DOHH2 (cell line): ENCODE measurements around the gene PPP2R2C.

Experiments used
- H3F3A ChIP-seq: fragments of 200-600 bp; sonication (generic), shearing (Covaris generic); 2 replicates; pipeline ENCODE4 v1.6.0; 2016; ENCODE audit warnings: antibody characterized with exemption, mild to moderate bottlenecking; ENCODE audit not compliant: control insufficient read depth, insufficient read depth
- H3K27ac ChIP-seq: fragments of 200-600 bp; sonication (generic); 2 replicates; pipeline ENCODE4 v1.5.1; 2014; ENCODE audit warnings: low read depth, mild to moderate bottlenecking, low read length, moderate library complexity
- H3K27me3 ChIP-seq: fragments of 200-600 bp; sonication (generic); 2 replicates; pipeline ENCODE4 v1.6.1; 2014; ENCODE audit warnings: mild to moderate bottlenecking, low read length, mixed read lengths; ENCODE audit not compliant: control insufficient read depth
- H3K36me3 ChIP-seq: fragments of 200-600 bp; sonication (generic); 2 replicates; pipeline ENCODE4 v1.6.1; 2014; ENCODE audit warnings: mild to moderate bottlenecking, low read length, moderate library complexity, mixed read lengths; ENCODE audit not compliant: control insufficient read depth
- H3K4me1 ChIP-seq: fragments of 200-600 bp; sonication (generic); 2 replicates; pipeline ENCODE4 v1.6.1; 2014; ENCODE audit warnings: mild to moderate bottlenecking, low read length, mixed read lengths; ENCODE audit not compliant: control insufficient read depth
- H3K4me2 ChIP-seq: fragments of 200-600 bp; sonication (generic); 2 replicates; pipeline ENCODE4 v1.6.0; 2014; ENCODE audit warnings: mild to moderate bottlenecking, low read length, moderate library complexity
- H3K4me3 ChIP-seq: fragments of 200-600 bp; sonication (generic); 2 replicates; pipeline ENCODE4 v1.5.1; 2014; ENCODE audit warnings: mild to moderate bottlenecking, low read length, mixed read lengths
- H3K79me2 ChIP-seq: fragments of 200-600 bp; sonication (generic); 2 replicates; pipeline ENCODE4 v1.6.1; 2014; ENCODE audit warnings: mild to moderate bottlenecking, low read length, mixed read lengths; ENCODE audit not compliant: control insufficient read depth
- H3K9me2 ChIP-seq: fragments of 200-600 bp; sonication (generic); replicated peaks from 2 replicates; pipeline ENCODE4 v1.6.1; 2014; ENCODE audit warnings: mild to moderate bottlenecking, low read length, mixed read lengths; ENCODE audit not compliant: control insufficient read depth
- H3K9me3 ChIP-seq: fragments of 200-600 bp; sonication (generic); 2 replicates; pipeline ENCODE4 v1.6.1; 2014; ENCODE audit warnings: antibody characterized with exemption, low read length, mixed read lengths; ENCODE audit not compliant: control insufficient read depth, insufficient read depth
- H4K20me1 ChIP-seq: fragments of 200-600 bp; sonication (generic); 2 replicates; pipeline ENCODE4 v1.6.0; 2014; ENCODE audit warnings: low read depth, mild to moderate bottlenecking, antibody characterized with exemption, low read length, moderate library complexity; ENCODE audit not compliant: control insufficient read depth, insufficient read depth
- CTCF ChIP-seq: fragments of 200-600 bp; sonication (generic); IDR thresholded peaks from one replicate; pipeline ENCODE4 v1.5.1; 2014; ENCODE audit warnings: antibody characterized with exemption, mild to moderate bottlenecking, low read depth, low read length; ENCODE audit not compliant: poor library complexity, severe bottlenecking
- EZH2phosphoT487 ChIP-seq: fragments of 200-600 bp; sonication (generic); IDR thresholded peaks from 2 replicates; pipeline ENCODE4 v1.6.1; 2017; ENCODE audit warnings: borderline replicate concordance, mild to moderate bottlenecking, antibody characterized with exemption, low read length, moderate library complexity, mixed read lengths

PPP2R2C gene

GRCh38 chr4:6322761-6323566 is 149.4 kb downstream of the PPP2R2C start:
- Histone ChIP-seq H3K9me3 (no peaks in the 10 kb centered on the region), H3K9me2 (no peaks in the 10 kb centered on the region), H3K4me2 (no peak overlapping the region), H4K20me1 (no peaks in the 10 kb centered on the region), H3K4me3 (no peak overlapping the region), H3K27ac (no peak overlapping the region), H3K79me2 (no peaks in the 10 kb centered on the region), H3F3A (no peaks in the 10 kb centered on the region), H3K27me3 (no peaks in the 10 kb centered on the region), H3K4me1 (no peaks in the 10 kb centered on the region), H3K36me3 (no peaks in the 10 kb centered on the region)
- TF ChIP-seq EZH2phosphoT487 (no peak), CTCF (no peak)

- Histone ChIP-seq H3K9me3 (no peaks in the 10 kb centered on the region), H4K20me1 (no peaks in the 10 kb centered on the region), H3K4me2 (no peak overlapping the region), H3K9me2 (no peaks in the 10 kb centered on the region), H3K4me1 (no peaks in the 10 kb centered on the region), H3F3A (no peaks in the 10 kb centered on the region), H3K79me2 (no peaks in the 10 kb centered on the region), H3K36me3 (no peaks in the 10 kb centered on the region), H3K27me3 (no peaks in the 10 kb centered on the region), H3K4me3 (no peak overlapping the region), H3K27ac (no peak overlapping the region)
- TF ChIP-seq CTCF (no peak), EZH2phosphoT487 (no peak)
Observed at GRCh38 chr4:6322067-6322760, 150.2 kb downstream of the PPP2R2C start.

- no peaks in the 10 kb centered on the region for H3K9me3 ChIP-seq
- H3F3A ChIP-seq: no peaks in the 10 kb centered on the region
- H3K27ac ChIP-seq: no peak overlapping the region
- no peaks in the 10 kb centered on the region for H4K20me1 ChIP-seq
- no peak overlapping the region for H3K4me2 ChIP-seq
- H3K27me3 ChIP-seq: no peaks in the 10 kb centered on the region
- TF ChIP-seq EZH2phosphoT487 (no peak), CTCF (no peak)
- H3K4me3 ChIP-seq: no peak overlapping the region
- H3K79me2 ChIP-seq: no peaks in the 10 kb centered on the region
- H3K4me1 ChIP-seq: no peaks in the 10 kb centered on the region
- no peaks in the 10 kb centered on the region for H3K9me2 ChIP-seq
- no peaks in the 10 kb centered on the region for H3K36me3 ChIP-seq
Observed at GRCh38 chr4:6321361-6321760, 151.1 kb downstream of the PPP2R2C start.
